GM12892 (cell line): Measurements from ENCODE around the gene C19orf67.

Experiments
- DNase-seq: peaks from one replicate; pipeline ENCODE4 v3.0.0; 2011; ENCODE audit not compliant: insufficient read length
- FAIRE-seq: peaks from 2 replicates; lab custom pipeline; 2011; peaks lifted over from hg19 to GRCh38; lab: Jason Lieb, UNC
- POLR2A ChIP-seq: IDR thresholded peaks from 2 replicates; pipeline ENCODE4 v1.6.1; 2011; ENCODE audit warnings: low read depth, low read length, control low read depth
- POLR2AphosphoS5 ChIP-seq: IDR thresholded peaks from 2 replicates; pipeline ENCODE4 v1.6.1; 2011; ENCODE audit warnings: low read depth, low read length, control low read depth
- TAF1 ChIP-seq: IDR thresholded peaks from 2 replicates; pipeline ENCODE4 v1.6.1; 2011; ENCODE audit warnings: low read depth, mild to moderate bottlenecking, control low read depth, low read length, borderline replicate concordance

The C19orf67 gene

DNA sequence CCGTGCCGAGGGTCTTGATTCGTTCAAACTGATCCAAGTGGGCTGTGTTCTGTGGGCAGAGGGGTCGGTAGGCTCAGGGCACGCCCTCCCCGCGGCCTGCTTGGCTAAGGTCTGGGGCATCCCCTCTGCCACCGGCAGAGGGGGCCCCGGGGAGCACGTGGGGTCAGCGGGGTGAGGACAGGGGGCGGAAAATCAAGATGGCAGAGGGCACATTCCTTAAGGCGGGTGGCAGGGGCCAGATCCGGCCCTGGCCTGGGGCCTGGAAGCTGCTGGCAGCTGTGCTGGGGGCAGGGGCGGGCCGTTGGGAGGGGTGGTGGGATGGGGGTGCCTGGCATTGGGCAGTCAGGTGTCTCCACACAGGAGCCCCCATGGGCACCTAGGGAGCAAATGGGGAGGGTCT is 21.3 kb upstream of the C19orf67 start:
- TF ChIP-seq POLR2A (no peak), TAF1 (no peak), POLR2AphosphoS5 (no peak)
- FAIRE-seq (no peak), DNase-seq (no peak)

DNA sequence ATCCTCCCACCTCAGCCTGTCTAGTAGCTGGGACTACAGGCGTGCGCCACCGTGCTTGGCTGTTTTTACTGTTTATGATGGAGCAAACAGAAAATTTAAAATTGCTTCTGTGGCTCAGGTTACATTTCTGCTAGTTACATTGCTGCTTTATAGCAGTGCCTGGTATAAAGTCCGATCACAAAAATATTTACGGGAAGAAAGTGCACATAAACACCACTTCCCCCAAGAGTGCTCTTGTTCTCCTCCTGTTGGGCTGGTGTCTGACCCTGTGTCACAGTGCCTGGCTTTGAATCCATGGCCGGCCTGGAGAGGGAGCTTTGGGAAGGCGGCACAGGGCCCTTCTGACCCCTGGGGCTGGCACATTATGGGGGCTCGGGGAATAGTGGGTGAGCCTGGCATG is 20.1 kb upstream of the C19orf67 start:
- no peak for TF ChIP-seq POLR2AphosphoS5
- no peak for TF ChIP-seq POLR2A
- TF ChIP-seq TAF1, result no peak
- FAIRE-seq (no peak), DNase-seq (no peak)

DNA sequence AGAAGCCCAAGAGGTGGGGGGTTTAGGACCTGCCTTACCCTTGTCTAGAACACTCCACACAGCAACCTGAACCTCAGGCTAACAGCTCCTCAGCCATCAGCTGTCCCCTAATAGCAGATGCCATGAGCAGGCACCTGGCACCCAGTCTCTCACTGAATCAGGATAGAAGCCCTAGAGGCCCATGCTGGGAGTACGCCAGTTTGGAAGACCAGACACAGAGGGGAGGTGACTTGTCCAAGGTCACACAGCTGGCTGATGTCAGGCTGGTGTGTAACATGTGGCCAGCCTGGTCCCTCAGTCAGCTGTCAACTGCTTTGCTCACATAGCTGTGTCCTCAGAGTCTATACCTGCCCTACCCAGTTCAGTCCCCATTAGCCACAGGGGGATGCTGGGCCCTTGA is 17.7 kb upstream of the C19orf67 start:
- DNase-seq (no peak), FAIRE-seq (no peak)
- TF ChIP-seq POLR2AphosphoS5 (no peak), POLR2A (no peak), TAF1 (no peak)

DNA sequence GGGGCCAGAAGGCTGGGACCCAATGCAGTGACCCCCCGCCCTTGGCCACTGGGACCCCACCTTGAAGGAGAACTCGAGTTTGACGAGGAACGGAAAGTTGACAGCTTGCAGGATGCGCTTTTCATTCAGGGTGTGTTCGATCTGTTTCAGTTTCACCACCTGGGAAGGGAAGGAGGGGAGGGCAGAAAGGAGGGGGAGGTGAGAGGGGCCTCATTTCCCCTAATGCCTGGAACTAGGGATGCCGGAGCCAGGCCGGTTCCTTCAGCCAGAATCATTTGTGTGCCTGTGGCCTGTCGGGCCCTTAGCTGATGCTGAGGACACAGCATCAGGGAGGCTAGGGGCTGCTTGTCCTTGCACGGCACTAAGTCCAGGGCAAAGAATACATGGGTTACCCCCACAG is 17.2 kb upstream of the C19orf67 start:
- no peak for FAIRE-seq
- no peak for TF ChIP-seq TAF1
- DNase-seq, result no peak

DNA sequence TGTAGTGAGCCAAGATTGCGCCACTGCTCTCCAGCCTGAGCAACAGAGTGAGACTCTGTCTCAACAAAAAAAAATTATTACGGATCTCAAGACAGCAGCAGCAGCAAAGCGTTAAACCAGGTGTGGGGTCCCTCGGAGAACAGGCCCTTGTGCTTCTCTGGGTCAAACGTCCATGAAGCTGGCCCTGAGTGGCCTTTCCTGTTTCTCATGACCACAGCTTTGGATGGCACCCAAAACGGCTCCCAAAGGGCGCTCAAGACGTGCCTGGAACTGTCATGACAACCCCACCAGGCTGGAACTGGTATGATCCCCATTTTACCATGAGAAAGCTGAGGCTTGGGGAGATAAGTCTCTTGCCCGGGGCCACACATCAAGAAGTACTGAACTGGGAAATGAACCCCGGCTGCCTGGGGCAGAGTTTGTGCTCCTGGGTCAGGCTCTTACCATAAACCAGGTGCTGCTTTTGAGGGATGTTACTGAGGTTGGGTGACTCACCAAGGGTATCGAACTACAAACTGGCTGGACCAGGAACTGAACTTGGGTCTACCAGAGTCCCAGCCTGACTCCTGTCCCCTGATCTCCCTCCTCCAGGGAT is 16.6 kb upstream of the C19orf67 start:
- FAIRE-seq, result no peak
- no peak for DNase-seq
- TF ChIP-seq TAF1, result no peak

DNA sequence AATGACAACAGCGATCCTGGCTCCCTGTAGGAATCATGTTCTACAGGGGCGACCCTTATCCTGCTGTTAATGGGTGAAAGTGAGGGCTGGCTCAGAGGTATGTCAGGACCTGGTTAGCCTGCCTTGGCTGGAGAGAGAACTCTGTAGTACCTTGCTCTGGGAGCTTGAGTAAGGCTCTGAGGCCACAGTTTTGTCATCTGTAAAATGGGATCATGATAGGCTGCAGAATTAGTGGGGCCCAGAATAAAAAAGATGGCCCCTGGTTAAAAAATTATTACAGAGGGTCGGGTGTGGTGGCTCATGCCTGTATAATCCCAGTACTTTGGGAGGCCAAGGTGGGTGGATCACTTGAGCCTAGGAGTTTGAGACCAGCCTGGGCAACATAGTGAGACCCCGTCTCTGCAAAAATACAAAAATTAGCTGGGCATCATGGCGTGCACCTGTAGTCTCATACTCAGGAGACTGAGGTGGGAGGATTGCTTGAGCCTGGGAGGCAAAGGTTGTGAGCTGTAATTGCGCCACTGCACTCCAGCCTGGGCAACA is 15.5 kb upstream of the C19orf67 start:
- no peak for DNase-seq
- no peak for TF ChIP-seq POLR2A
- TF ChIP-seq POLR2AphosphoS5, result no peak
- no peak for TF ChIP-seq TAF1
- FAIRE-seq, result no peak

DNA sequence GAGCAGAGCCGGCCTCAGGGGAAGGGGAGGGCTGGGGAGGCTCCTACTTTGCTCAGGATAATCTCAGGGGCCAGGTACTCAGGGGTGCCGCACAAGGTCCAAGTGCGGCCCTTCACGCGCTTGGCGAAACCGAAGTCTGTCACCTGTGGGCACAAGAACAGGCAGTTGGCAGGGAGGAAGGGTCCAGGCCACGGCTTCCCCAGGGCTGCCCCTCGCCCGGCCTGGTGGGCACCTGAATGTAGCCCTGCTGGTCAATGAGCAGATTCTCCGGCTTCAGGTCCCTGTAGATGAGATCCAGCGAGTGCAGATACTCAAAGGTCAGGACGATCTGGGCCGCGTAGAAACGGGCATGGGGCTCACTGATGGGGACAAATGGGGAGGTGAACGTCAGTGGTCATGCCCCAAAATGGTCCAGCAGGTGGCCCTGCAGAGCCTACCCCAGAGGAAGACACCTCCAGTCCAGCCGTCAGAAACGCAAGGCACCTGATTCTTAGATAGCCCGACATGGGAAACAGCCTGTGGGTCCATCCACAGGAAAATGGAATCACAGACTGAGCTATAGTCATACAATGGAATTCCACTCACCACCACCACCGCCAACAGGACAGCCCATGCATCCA is 12.1 kb upstream of the C19orf67 start:
- no peak for DNase-seq
- no peak for TF ChIP-seq POLR2A
- TF ChIP-seq TAF1, result no peak
- no peak for TF ChIP-seq POLR2AphosphoS5
- no peak for FAIRE-seq

DNA sequence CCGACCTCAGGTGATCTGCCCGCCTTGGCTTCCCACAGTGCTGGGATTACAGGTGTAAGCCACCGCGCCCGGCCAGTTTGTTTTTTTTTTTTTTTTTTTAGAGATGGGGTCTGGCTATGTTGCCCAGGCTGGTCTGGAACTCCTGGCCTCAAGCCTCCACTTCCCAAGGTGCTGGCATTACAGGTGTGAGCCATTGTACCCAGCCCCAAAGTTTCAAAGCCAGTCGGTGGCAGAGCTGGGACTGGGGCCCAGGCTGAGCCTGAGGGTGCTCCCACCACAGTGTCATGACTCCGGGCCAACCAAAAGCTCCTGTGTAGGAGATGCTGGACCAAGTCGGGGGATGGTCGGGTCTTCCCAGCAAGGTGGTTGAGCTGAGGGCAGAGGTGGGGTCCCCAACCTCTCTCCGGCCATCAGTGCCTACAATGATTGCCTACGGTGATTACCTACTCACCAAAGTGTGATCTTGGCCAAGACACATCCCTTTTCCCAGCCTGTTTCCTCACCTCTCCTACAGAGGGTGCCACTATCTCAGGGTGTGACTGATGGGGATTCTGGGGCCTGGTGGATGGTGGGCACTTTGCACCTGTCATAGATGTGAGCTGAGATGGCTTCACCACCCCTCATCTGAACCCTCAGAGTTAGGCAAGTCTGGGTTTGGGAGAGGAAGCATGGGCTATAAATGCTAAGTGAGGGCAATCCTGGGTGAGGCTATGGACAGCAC is 10.8 kb upstream of the C19orf67 start:
- TF ChIP-seq POLR2A (no peak), POLR2AphosphoS5 (no peak), TAF1 (no peak)
- no peak for FAIRE-seq
- DNase-seq, result no peak

DNA sequence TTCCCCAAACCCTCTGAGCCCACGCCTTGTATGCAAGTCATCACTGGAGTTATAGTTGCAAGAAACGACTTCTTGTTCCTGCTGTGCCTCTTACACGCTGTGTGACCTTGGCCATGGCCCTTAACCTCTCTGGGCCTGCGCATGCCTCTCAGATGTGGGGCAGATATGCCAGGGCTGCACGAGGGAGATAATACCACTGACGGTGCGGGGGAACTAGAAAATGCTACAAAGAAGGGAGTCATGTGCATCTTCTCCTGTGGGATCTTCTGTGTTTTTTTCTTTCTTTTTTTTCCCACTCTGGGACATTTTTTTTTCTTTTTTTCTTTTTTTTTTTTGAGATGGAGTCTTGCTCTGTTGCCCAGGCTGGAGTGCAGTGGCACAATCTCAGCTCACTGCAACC is 9.3 kb upstream of the C19orf67 start:
- FAIRE-seq (no peak), DNase-seq (no peak)
- no peak for TF ChIP-seq POLR2AphosphoS5

DNA sequence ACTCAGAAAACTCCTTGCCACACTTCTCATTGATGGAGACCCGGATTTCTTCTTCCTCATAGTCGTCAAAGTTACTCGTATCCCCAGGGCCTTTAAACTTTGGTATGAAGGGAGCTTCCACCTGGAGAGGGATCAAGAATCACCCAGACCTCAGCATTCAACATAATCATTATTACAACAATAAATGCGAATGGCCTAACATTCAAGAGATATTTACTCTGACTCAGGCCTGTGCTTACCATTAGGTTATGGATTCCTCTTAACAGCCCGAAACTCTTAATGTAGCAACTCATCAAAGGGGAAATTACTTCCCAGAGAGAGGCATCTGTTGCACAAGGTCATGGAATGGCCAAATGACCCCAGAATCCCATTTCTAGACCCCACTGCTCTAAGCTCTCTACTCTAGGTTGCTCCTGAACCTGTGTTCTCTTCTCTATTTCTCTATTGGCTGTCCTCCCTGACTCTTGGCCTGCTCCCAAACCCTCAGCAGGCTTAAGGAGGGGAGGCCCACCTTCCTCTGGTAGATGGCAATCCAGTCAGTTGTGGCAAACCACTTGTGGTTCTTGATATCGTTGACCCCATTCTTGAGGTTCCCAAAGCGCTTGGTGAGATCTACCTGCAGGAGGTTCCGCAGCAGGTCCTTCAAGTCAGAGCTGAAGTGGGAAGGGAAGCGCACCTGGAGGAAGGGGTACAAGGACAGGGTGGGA is 7.7 kb upstream of the C19orf67 start:
- DNase-seq (no peak), FAIRE-seq (no peak)
- TF ChIP-seq POLR2AphosphoS5, result no peak
- TF ChIP-seq TAF1, result no peak
- TF ChIP-seq POLR2A, result no peak

DNA sequence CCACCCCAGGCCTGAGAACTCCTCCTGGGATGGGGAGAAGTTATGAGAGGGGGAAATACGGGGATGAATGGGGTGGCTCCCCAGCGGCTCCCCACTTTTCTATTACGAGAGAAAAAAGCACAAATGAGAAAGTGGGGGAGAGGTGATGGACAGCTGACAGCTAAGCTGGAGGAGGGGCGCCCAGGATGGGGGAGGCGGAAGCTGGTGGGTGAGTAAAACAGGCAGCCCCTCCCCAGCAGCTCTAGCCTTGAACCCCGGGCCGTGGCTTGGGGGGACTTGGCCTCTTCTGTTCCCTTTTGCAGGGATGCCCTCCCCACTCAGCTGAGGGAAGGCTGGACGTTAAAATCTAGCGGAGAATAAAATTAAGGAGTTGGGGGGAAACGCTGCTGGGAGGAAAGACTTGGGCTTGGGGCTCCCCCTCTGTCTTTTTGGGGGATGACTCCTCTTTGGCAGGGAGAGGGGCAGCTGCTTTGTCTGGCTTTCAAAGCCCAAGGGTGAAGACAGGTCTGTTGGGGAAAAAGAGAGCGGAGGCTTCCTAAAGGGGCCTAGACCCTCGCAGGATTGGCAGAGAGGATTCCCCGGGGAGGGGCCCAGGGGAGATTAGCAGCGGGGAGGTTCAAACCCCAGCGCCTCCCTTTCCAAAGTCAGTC is 6.4 kb upstream of the C19orf67 start:
- FAIRE-seq (peak; percentile 84), DNase-seq (peak; percentile 55)
- TF ChIP-seq TAF1 (no peak), POLR2AphosphoS5 (no peak), POLR2A (no peak)

DNA sequence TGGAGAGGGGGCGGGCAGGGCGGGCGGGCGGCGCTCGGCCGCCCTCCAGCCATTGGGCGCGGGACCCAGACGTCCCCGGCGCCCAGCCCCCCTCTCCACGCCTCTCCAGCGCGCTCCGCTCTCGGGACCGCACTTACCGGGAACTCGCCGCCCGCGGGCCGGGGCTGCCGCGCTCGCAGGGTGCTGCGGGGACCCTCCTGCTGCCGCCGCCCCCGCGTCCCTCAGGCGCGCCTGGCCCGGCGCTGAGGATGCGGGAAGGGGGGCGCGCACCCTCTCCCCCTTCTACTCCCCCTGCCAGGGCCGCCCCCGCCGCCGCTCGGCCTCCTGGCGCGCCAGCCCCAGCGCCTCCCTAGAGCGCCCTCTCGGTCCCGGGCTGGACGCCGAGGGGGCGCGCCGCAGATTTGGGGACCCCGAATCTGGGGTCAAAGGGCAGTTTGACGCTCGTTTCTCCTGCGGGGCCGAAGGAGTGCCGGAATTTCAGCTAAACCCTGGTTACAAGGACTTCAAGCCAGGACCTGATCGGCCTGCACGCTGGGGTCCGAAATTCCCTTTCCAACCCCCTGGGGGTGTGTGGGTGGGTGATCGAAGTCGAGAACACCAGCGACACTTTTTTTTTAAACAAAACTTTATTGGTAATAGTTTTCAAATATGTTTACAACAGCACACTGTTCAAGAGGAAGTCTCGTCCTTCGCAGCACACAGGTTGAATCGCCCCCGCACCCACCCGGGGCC is 5.7 kb upstream of the C19orf67 start:
- FAIRE-seq (no peak), DNase-seq (peak; percentile 81)
- 0 out of 2 replicates have a peak, but pooled peaks have one; percentile 16 for TF ChIP-seq TAF1
- 0 out of 2 replicates have a peak, but pooled peaks have one; percentile 20 for TF ChIP-seq POLR2AphosphoS5
- TF ChIP-seq POLR2A, result peak; percentile 71; the same call in 1 of the 2 replicates
